T-helper 1 cell (primary cell): Measurements from ENCODE around the gene LRSAM1.

ENCODE experiments used
- DNase-seq, 5 donors: peaks; one replicate each; pipeline ENCODE4 v3.0.0-alpha.2; 2012 to 2020
- total RNA-seq, 4 donors: gene quantifications; one replicate each; lab custom pipeline; 2026; lab: John Stamatoyannopoulos, UW

LRSAM1 gene
- total RNA-seq, result 18.3 to 37.7 (median 34.3) reads per million in 4 donors

GRCh38 chr9:127450830-127451607 lies at the start of gene LRSAM1, which contains the start of gene RPL12:
LRSAM1 (plus strand) TSS chr9:127451510; CDS start chr9:127454528, 3,018 bp downstream.
RPL12 (minus strand) TSS chr9:127451406; CDS start chr9:127451317, 89 bp downstream.
- peak; percentile 93 to 99 (median 96) for DNase-seq

GRCh38 chr9:127402401-127403090 lies 48.8 kb upstream of the LRSAM1 start:
- no peak for DNase-seq

GRCh38 chr9:127403507-127404192 lies 47.7 kb upstream of the LRSAM1 start:
- DNase-seq, result no peak

- no peak for DNase-seq
Measured at GRCh38 chr9:127404631-127405030, 46.7 kb upstream of the LRSAM1 start.

GRCh38 chr9:127405344-127406125 lies 45.8 kb upstream of the LRSAM1 start:
- no peak for DNase-seq

- no peak for DNase-seq
Measured at GRCh38 chr9:127406799-127407491, 44.4 kb upstream of the LRSAM1 start.

- no peak for DNase-seq
Measured at GRCh38 chr9:127407492-127407843, 43.8 kb upstream of the LRSAM1 start.

- DNase-seq, result no peak
Measured at GRCh38 chr9:127411122-127411521, 40.2 kb upstream of the LRSAM1 start.

GRCh38 chr9:127415141-127415540 lies 36.2 kb upstream of the LRSAM1 start:
- no peak for DNase-seq

- DNase-seq, result no peak
Measured at GRCh38 chr9:127415657-127416056, 35.7 kb upstream of the LRSAM1 start.

- DNase-seq, result no peak
Measured at GRCh38 chr9:127417131-127418036, 33.9 kb upstream of the LRSAM1 start.

- DNase-seq, result peak in 2 of 5 donors; percentile 28 to 32
Measured at GRCh38 chr9:127418037-127418471, 33.3 kb upstream of the LRSAM1 start.

GRCh38 chr9:127419348-127419747 lies 32.0 kb upstream of the LRSAM1 start:
- no peak for DNase-seq

GRCh38 chr9:127421057-127421456 lies 30.3 kb upstream of the LRSAM1 start:
- DNase-seq, result no peak

- DNase-seq, result no peak
Measured at GRCh38 chr9:127422133-127422782, 29.1 kb upstream of the LRSAM1 start.

- no peak for DNase-seq
Measured at GRCh38 chr9:127422787-127423186, 28.5 kb upstream of the LRSAM1 start.

GRCh38 chr9:127423476-127423933 lies 27.8 kb upstream of the LRSAM1 start:
- DNase-seq, result no peak

GRCh38 chr9:127423934-127424675 lies 27.2 kb upstream of the LRSAM1 start, which contains the start of gene ZNF79:
ZNF79 (plus strand) TSS chr9:127424382; CDS start chr9:127424788, 406 bp downstream.
- DNase-seq, result peak; percentile 82 to 93 (median 86)

GRCh38 chr9:127424676-127424999 lies 26.7 kb upstream of the LRSAM1 start:
- peak in 2 of 5 donors; percentile 19 to 45 for DNase-seq
